HG03280 (cell line): ENCODE results near the gene ALX3.
A peak's percentile ranks its signal among the peaks of the same experiment; 100 is the strongest.
"Not testable (repeated sequence)": the region's sequence is repeated elsewhere in the genome, so short reads cannot be mapped to it uniquely, and the experiment has no call there.

Experiments
- ATAC-seq: cut with Tn5 transposase; IDR thresholded peaks from one replicate; pipeline ENCODE4 v1.9.1; 2021; ENCODE audit warnings: mild to moderate bottlenecking, moderate library complexity; ENCODE audit not compliant: unreplicated experiment

Gene ALX3

DNA sequence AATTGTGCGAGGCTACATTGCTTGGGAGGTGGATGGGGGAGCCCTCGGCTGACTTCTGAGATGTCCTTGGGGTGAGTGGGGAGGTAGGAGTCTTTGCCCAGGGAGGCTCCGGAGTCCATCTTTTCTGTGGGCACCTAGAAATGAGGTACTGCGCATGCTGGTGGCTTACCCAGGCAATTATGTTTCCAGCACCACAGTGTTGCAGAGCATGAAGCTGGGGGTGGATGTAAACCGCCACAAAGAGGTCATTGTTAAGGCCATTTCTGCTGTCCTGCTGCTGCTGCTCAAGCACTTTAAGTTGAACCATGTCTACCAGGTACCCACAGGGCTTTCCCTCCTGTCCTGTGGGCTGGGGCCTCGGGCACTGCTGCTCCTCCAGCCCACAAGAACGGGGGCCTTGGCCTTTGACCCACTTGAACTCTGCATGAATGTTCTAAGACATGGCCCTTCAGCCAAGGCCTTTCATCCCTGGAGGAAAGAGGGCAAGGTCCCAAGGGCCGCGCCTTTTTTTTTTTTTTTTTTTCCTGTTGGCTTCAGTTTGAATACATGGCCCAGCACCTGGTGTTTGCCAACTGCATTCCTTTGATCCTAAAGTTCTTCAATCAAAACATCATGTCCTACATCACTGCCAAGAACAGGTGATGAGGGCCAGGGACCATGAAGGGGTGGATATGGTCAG, 21.4 kb downstream of the ALX3 start:
- ATAC-seq = no peak

DNA sequence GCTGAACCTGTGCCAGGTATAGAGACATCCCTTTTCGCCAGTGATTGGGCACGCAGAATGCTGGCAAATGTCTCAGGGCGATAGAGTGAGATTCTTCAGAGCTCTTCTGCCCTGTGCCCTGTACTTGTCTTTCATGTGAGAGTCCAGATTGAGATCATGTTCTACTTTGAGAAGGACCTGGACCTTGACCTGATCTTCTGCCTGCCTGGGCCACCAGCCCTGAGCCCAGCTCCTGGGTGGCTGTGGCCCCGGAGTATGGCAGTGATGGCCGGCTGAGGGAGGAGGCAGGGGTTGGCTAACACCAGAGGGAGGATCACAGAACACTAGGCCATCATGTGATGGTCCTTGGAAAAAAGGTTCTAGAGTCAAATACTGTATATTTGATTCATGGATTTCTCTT, 22.2 kb downstream of the ALX3 start:
- no peak for ATAC-seq

DNA sequence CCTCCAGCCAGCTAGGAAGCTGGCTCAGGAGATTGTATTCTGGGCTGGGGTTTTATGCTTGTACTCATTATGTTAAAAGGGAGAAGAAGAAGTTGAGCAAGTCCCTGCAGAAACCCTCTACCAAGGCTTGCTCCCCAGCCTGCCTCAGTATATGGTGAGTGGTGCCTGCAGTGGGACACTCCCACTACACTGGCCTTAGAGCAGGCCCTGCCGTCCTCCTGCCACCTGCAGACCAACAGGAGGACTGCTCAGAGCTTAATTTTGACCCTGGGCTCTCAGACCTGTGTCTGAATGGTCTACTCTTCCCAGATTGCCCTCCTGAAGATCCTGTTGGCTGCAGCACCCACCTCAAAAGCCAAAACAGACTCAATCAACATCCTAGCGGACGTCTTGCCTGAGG, 23.0 kb downstream of the ALX3 start:
- ATAC-seq = no peak

DNA sequence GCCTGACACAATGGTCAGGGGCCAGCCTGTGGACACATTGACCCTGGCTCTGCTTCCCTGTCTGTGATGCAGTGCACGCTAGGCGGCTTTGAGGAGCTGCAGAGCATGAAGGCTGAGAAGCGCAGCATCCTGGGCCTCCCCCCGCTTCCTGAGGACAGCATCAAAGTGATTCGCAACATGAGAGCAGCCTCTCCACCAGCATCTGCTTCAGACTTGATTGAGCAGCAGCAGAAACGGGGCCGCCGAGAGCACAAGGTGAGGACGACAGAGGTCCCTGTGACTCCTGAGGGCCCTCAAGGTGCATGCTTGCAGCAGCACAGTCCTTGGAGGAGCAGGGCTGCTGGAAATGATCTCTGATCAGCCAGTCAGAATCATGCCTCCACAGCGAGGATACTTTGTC, 27.5 kb downstream of the ALX3 start:
- ATAC-seq = no peak

DNA sequence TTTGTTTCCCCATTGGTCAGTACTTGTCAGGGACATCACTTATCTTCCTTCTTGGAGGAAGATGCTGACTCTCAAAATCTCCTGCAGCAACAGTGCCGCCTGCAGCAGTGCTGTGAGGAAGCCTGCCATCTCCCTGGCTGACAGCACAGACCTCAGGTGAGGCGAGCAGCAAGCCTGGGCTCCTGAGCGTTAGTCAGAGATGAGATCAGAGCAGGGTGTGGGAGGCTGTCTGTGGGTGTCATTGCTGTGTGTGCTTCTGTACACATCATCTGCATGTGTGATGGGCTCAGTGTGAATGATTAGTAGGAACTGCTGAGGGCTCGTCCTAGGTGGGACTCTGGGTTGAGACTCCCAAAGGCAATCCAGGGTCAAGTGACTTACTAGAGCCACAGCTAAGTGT, 29.9 kb downstream of the ALX3 start:
- no peak for ATAC-seq

DNA sequence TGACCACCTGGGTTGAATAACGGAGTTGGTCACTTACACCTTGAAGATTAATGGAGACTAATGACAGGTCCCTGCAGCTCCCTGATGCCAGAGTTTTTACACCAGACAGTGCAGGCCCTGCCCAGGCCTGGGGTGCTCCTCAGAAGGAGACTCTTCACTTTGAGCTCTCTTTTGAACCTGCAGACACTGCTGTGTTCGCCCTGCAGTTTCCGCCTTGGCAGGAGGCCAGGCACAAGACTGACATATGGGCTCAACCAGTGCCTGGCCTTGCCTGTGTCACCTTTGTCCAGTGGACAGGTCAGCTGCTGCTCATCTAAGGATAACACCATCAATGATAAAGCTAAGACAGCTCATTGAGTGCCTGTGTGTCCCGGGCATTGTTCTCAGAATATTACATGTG, 30.8 kb downstream of the ALX3 start:
- ATAC-seq = no peak

DNA sequence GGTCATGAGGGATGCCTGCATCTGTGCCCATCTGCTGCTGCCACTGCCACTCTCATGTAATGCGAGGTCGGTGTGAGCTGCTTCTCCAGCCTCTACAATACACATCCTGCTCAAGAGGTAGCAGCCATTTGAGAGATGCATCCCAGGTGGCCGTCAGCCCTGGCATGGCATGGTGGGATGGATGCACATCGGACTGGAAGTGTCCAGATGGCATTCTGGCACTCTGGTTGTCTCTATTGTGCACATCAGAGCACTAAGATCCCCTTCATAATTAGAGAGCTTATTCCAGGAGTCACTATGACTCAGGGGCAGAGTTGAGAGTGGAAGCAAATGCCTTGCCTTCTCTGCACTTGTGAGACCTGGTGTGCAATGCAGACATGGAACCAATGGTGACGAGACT, 32.2 kb downstream of the ALX3 start:
- ATAC-seq = no peak

DNA sequence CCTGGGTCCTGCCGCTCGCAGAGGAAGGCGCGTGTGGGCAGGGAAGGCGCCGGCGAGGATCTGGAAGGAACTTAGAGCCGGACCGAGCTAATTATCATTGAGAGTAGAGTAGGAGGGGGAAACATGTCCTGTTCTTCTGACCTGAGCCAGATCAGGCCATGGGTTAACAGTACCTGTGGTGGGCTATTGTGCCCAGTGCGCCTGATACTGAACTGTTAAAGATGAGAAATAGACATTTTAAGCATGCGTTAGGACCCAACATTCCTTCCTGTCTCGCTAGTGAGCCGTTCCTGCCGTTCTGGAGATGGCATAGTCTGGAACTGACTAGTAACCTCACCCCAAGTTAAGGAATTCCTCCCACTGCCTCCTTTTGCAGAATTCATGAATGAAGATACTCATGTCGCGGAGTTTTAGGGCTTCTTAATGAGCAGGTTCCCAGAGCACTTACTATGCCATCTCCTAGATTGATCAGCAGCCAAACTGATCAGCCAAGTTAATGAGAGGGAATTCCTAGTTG, 35.2 kb downstream of the ALX3 start:
- no peak for ATAC-seq

DNA sequence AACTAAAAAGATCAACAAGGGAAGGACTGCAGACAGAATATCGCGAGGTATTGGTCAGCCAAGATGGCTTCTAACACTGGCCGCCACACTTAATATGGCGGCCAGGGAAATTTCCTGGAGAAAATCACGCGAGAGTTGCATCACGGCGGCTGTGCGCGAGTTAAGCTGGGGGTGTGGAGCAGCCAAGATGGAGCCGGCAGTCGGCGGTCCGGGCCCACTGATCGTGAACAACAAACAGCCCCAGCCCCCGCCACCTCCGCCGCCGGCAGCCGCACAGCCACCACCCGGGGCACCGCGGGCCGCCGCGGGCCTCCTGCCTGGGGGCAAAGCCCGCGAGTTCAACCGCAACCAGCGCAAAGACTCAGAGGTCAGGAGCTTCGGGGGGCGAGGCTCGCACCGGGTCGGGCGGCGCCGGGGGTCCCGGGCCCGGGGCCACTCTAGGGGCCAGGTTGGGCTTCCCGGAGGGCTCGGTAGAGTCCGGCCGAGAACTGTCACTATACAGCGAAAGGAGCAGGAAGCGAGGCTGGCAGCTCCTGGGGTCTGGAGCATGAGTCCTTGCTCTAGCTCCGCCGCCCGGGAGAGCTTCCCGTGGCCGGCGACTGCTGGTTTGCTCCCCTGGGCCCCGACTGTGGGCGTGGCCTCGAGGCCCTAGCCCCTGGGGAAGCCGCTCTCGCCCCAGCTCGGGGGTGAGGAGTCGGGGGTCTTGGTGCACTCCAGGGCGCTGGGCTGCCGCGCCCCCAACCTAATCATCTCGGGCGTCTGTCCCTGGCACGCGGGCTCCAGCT, 35.8 kb downstream of the ALX3 start, which contains the start of gene STRIP1:
TSS of gene STRIP1 (plus strand) at position 174 of the 785 bp plus-strand sequence. CDS start at position 188, 14 bp downstream.
- peak; percentile 83 for ATAC-seq

DNA sequence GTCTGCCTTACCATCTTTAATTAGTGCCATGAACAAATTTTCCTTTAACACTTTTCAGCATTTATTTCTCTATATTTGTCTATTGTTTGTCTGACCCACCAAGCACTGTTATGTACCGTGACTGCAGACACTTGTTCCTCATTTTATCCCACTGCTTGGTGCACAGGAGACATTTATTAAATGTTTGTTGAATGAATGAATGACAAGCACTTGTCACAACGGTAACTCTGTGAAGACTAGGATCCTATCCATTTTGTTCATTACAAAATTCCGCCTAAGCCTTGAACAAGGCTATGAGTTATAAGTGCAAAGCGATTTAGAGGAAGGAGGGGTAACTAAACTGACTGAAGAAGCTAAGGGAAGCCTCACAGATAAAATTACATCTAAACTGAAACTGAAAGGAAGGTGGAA, 36.4 kb downstream of the ALX3 start:
- no peak for ATAC-seq

DNA sequence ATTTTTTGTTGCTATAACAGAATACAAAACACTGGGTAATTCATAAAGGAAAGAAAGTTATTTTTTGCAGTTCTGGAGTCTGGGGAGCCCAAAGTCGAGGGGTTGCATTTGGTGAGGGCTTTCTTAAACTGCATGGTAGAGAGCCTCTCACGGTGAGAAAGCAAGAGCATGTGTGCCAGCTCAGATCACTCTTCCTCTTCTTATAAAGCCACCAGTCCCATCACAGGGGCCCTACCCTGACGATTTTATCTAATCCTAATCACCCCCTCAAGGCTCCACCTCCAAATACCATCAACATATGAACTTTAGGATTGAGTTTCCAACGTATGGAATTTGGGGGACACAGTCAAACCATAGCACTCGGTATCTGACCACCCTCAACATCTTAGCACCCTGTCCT, 37.1 kb downstream of the ALX3 start:
- no peak for ATAC-seq

DNA sequence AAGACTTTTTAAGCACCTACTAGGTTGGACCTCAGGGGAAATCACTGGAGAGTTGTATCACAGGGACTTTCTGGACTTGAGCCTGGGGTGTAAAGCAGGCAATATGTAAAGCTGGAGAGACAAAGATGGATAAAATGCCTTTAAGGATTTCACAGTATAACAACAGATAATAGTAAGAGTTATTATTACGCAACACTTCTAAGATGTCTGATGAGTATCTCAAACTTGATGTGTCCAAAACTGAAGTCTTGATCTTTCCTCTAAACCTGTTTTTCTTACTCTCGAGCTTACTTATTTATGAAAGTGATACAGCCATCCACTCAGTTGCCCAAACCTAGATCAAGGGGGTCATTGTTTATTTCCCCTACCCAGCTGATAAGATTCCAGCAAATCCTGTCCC, 38.1 kb downstream of the ALX3 start:
- ATAC-seq = no peak

DNA sequence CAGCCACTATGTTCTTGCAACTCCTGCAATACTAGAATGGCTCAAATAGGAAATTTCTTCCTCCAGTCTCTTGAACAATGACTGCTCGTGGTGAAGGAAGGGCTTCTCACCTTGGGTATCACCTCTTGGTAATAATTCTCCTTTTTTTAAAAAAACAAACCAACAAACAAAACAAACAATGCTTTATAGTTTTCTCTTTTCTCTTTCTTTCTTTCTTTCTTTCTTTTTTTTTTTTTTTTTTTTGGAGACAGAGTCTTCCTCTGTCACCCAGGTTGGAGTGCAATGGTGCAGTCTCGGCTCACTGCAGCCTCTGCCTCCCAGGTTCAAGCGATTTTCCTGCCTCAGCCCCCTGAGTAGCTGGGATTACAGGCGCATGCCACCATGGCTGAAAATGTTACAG, 39.8 kb downstream of the ALX3 start:
- not testable (repeated sequence) for ATAC-seq

DNA sequence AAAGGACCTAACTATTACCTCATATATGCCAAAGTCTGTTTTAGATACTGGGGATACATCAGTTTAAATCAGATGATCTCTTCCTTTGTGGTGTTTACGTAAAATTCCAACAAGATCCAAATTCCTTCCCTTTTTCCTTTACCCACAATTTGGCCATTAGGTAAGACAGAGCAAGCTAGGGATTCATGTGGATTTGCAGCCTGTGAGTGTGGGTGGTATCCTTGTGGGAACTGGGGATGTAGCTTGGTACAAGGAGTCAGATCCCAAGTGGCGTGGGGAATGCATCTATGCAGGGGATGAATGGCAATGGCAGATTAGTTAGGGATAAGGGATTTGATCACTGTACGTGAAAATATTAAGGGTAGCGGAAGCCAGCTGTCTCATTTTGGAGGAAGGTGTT, 45.9 kb downstream of the ALX3 start:
- ATAC-seq = no peak

DNA sequence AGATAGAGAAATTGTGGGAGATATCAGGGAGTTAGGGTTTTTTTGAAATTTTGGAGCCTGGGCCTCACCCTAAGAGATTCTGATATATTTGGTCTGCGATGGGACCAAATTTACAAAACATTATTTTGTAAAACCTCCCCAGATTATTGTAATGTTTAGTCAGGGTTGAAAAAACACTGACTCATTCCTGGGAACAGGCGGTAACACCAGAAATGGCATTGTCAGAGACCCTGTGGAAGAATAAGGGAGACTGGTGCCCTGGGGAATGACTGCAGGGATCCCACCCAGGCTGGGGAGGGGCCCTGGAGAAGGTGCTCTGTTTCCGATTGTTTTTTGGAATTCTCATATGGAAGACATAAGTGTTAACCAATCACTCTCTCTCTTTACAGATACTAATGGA, 49.2 kb downstream of the ALX3 start:
- ATAC-seq = no peak

DNA sequence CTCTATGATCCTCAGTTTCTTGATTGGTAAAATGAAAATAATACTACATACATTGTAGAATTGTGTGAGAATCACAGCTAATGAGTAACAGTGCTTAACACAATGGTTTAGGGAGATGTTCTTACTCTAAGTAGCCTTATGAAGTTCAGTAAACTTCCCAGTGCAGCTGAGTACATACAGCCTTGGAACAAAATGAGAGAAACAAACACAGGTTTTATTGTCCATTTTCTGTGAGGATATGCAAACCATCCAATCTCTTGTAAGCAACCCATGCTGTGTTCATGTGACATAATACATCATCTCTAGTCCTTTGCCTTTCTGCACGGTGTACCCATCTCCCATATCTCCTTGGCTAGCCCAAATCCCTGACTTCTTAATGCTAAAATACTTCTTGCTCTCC, 50.7 kb downstream of the ALX3 start:
- ATAC-seq = no peak

DNA sequence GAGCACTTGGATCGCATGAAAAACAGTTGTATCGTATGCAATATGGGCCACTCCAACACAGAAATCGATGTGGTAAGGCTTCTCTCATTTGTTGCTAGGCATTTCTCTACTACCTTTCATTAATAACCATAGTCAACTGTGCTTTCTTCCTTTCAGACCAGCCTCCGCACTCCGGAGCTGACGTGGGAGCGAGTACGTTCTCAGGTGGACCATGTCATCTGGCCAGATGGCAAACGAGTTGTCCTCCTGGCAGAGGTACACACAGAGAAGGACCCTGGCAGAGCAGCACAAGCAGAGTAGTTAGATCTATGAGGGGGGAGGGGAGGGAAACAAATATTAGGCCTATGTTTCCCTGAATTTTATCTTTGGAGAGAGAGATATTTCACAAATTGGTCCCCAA, 52.1 kb downstream of the ALX3 start:
- no peak for ATAC-seq

DNA sequence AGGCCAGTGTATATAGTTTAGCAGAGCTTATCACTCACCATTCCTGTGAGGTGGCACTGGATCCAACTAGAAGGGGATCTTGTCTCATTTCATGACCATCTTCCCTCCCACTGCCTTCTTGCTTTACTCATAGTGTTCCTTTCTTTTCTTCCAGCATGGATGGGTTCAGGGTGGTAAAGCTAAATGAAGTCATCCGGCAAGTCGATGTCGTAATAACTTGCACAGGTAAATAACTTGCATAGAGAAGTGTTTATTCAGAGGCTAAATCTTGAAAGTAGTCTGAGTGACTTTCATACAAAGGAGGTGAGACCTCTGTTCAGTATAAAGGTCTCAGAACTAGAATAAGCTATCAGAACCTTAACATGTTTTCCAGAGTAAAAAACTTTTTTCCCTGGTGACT, 52.7 kb downstream of the ALX3 start:
- no peak for ATAC-seq

DNA sequence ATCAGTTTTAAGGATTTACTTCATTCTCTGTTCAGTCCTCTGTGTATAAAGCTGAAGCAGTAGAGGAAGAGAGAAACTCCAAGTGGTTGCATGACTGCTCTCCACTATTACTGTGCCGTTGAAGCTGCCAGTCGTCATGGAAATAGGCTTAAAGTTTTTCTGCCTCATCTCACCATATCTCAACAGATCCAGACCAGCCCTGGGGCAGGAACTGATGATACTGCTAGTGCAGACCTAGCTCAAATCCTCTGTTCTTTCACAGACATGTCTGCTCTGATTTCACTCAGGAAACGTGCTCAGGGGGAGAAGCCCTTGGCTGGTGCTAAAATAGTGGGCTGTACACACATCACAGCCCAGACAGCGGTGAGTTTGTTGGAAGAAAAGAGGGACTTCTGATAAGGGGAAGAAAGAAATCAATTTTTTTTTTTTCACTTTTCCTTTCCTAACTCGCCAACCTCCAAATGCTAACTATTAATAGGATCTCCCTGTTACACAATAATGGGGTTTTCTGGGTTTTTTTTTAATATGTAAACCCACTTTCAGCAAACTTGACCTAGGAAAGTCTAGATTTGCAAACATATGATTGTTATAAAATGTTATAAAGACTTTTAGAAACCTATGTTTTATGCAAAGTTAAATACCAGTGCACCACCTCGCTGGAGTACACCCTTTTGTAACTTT, 58.2 kb downstream of the ALX3 start:
- peak; percentile 67 for ATAC-seq

DNA sequence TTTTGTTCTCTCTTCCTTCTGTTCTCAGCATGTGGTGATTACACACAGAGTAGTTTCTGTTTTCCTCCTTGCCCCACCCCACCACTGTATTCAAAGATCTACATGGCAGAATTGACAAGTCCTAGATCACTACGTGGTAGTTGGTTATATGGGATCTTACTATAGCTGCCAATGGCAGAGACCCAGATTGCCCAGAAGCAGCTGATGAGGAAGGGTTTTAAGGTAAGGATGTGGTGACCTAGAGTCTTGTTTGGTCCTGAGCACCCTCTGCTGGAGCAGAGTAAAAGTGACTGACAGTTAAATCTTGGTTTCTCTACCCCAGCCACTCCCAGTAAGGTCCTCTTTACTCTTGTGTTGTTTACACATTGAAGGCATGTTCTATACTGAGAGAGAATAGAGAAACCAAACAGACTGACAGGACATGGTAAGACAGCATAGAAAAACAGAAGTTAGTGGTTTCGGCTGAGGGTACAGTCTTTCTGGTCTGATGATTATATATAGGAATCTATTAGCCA, 58.9 kb downstream of the ALX3 start:
- ATAC-seq = peak; percentile 97
